Esophagus squamous epithelium (tissue), 5 donors: ENCODE data around the gene SEPTIN2. TPM values are rescaled to one million over a fixed set of nuclear protein-coding genes. Genes with fewer than 3 reads are reported as not detected.
A peak's percentile ranks its signal among the peaks of the same experiment; 100 is the strongest.
"Not testable (repeated sequence)": the region's sequence is repeated elsewhere in the genome, so short reads cannot be mapped to it uniquely, and the experiment has no call there.

Experiments
- DNase-seq: peaks from one replicate; lab custom pipeline; 2025; lab: John Stamatoyannopoulos, UW
- H3K27ac ChIP-seq, 4 donors: fragments of 200-600 bp; sonication (generic); one replicate each; pipeline ENCODE4 v1.5.1; 2016 to 2019; ENCODE audit warnings: mild to moderate bottlenecking in 1 of 4
- H3K27me3 ChIP-seq, 4 donors: fragments of 200-600 bp; sonication (generic); 1 replicate in 3 of 4; 2 replicates in 1 of 4; pipeline versions ENCODE4 v1.5.1 to v1.6.0; 2017 to 2021; ENCODE audit warnings: antibody characterized with exemption in 1 of 4
- H3K36me3 ChIP-seq, 3 donors: fragments of 200-600 bp; sonication (generic); one replicate each; pipeline ENCODE4 v1.5.1; 2016 to 2019
- H3K4me1 ChIP-seq, 3 donors: fragments of 200-600 bp; sonication (generic); one replicate each; pipeline ENCODE4 v1.5.1; 2017 to 2019
- H3K4me3 ChIP-seq, 4 donors: fragments of 200-600 bp; sonication (generic); 1 replicate in 3 of 4; 2 replicates in 1 of 4; pipeline ENCODE4 v1.5.1; 2016 to 2019; ENCODE audit warnings: mild to moderate bottlenecking in 2 of 4, moderate library complexity in 1 of 4
- H3K9me3 ChIP-seq, 3 donors: fragments of 200-600 bp; sonication (generic); one replicate each; pipeline ENCODE4 v1.5.1; 2016 to 2019
- CTCF ChIP-seq, 6 experiments: fragments of 450-650 bp in 4 of 6; fragments of 200-600 bp in 2 of 6; sonication (generic) in 2 of 6; IDR thresholded peaks; one replicate each; pipeline ENCODE4 v1.5.1; 2016 to 2019; ENCODE audit warnings: antibody characterized with exemption in 6 of 6, mild to moderate bottlenecking in 4 of 6, moderate library complexity in 4 of 6
- POLR2A ChIP-seq, 4 donors: fragments of 450-650 bp; IDR thresholded peaks; one replicate each; pipeline ENCODE4 v1.6.1; 2017; ENCODE audit warnings: antibody characterized with exemption in 4 of 4, mild to moderate bottlenecking in 4 of 4, moderate library complexity in 3 of 4
- WGBS, 2 donors: methylation state at CpG; one replicate each; pipeline ENCODE4 v1.1.5; 2018; 5-methylcytosine and 5-hydroxymethylcytosine counted together
- intact Hi-C: fragments of 100-400 bp; cut with DNase I; formaldehyde crosslinking; loops from one replicate; pipeline ENCODE4 v1.15.0; 2022
- total RNA-seq, 4 donors: library from RNA; depleted of rRNA; stranded (reverse); fragments of >200 nt; gene quantifications; one replicate each; pipeline ENCODE4 v1.1.0, GENCODE V29; 2016
- donor health status: DM: yes; HTN: yes; CAD: no.

Gene SEPTIN2
- total RNA-seq, 4 donors from 2014 or later, result 95.9 to 236 (median 185) TPM

GRCh38 chr2:241316825-241317224 lies 1.1 kb downstream of the SEPTIN2 start:
- TF ChIP-seq CTCF (IDR thresholded peaks at IDR 0.05) (no peak), POLR2A (IDR thresholded peaks at IDR 0.05) (no peak)
- Histone ChIP-seq H3K27ac (peak overlapping the region; percentile 95 to 100 (median 100)), H3K9me3 (no peaks in the 10 kb centered on the region), H3K4me1 (peaks cover 14 to 81% (median 48%) of the 10 kb centered on the region in 3 donors), H3K36me3 (peaks cover 0 to 5% (median 0%) of the 10 kb centered on the region in 3 donors), H3K4me3 (peak overlapping the region; percentile 70 to 93 (median 85)), H3K27me3 (no peaks in the 10 kb centered on the region)
- DNase-seq, result no peak
- intact Hi-C loops, result no loop called here
- WGBS, 2 donors, result 0 to 5% methylated on average over 4 of the region's 4 CpGs

- Histone ChIP-seq H3K9me3 (no peaks in the 10 kb centered on the region), H3K4me1 (peaks cover 12 to 81% (median 52%) of the 10 kb centered on the region in 3 donors), H3K4me3 (peak overlapping the region in 3 of 4 donors; percentile 83 to 93 (median 87)), H3K36me3 (peaks cover 0 to 5% (median 0%) of the 10 kb centered on the region in 3 donors), H3K27me3 (no peaks in the 10 kb centered on the region), H3K27ac (peak overlapping the region; percentile 95 to 100 (median 100))
- no peak for DNase-seq
- WGBS, 2 donors, result 43 to 51% methylated on average over 3 to 4 of the region's 4 CpGs
- TF ChIP-seq CTCF (IDR thresholded peaks at IDR 0.05), result no peak
- no peak for TF ChIP-seq POLR2A (IDR thresholded peaks at IDR 0.05)
- intact Hi-C loops, result no loop called here
Measured at GRCh38 chr2:241317391-241317790, 1.7 kb downstream of the SEPTIN2 start.

- H3K4me1 ChIP-seq, result peaks cover 10 to 81% (median 52%) of the 10 kb centered on the region in 3 donors
- H3K27me3 ChIP-seq, H3K4me3 ChIP-seq, H3K9me3 ChIP-seq, intact Hi-C loops, DNase-seq, H3K36me3 ChIP-seq, H3K27ac ChIP-seq: not testable (repeated sequence)
- WGBS, 2 donors, result 84% methylated on average over 4 to 6 of the region's 6 CpGs
Measured at GRCh38 chr2:241318830-241319229, 3.1 kb downstream of the SEPTIN2 start.

GRCh38 chr2:241320394-241320793 lies 4.7 kb downstream of the SEPTIN2 start:
- no peak for DNase-seq
- Histone ChIP-seq H3K4me1 (peaks cover 10 to 89% (median 51%) of the 10 kb centered on the region in 3 donors), H3K27ac (no peak overlapping the region), H3K27me3 (no peaks in the 10 kb centered on the region), H3K4me3 (no peak overlapping the region), H3K9me3 (no peaks in the 10 kb centered on the region), H3K36me3 (peaks cover 0 to 18% (median 0%) of the 10 kb centered on the region in 3 donors)
- WGBS, 2 donors, result 95 to 96% methylated on average over 7 to 8 of the region's 8 CpGs
- no peak for TF ChIP-seq CTCF (IDR thresholded peaks at IDR 0.05)
- no peak for TF ChIP-seq POLR2A (IDR thresholded peaks at IDR 0.05)
- intact Hi-C loops, result no loop called here

- TF ChIP-seq POLR2A (IDR thresholded peaks at IDR 0.05) (no peak), CTCF (IDR thresholded peaks at IDR 0.05) (no peak)
- intact Hi-C loops, result no loop called here
- Histone ChIP-seq H3K4me3 (no peak overlapping the region), H3K4me1 (peaks cover 10 to 89% (median 51%) of the 10 kb centered on the region in 3 donors), H3K27ac (no peak overlapping the region), H3K27me3 (no peaks in the 10 kb centered on the region), H3K9me3 (no peaks in the 10 kb centered on the region), H3K36me3 (peaks cover 0 to 21% (median 0%) of the 10 kb centered on the region in 3 donors)
- WGBS, 2 donors, result 27 to 35% methylated on average over 1 of the region's 1 CpG
- no peak for DNase-seq
Measured at GRCh38 chr2:241321033-241321432, 5.3 kb downstream of the SEPTIN2 start.
